Measurements from ENCODE around the gene AP2A2.

GRCh38 chr11:1024597-1025409 is 99.1 kb downstream of the AP2A2 start:
- TF ChIP-seq CTCF (IDR thresholded peaks at IDR 0.05) (no peak), POLR2A (IDR thresholded peaks at IDR 0.05; ENCODE audit: low read depth) (no peak), EP300 (IDR thresholded peaks at IDR 0.05) (no peak), POLR2AphosphoS5 (IDR thresholded peaks at IDR 0.05) (no peak)
